ENCODE measurements around the gene DUSP8. TPM values are rescaled to one million over a fixed set of nuclear protein-coding genes. Genes with fewer than 3 reads are reported as not detected.
A peak's percentile ranks its signal among the peaks of the same experiment; 100 is the strongest.

The DUSP8 gene
- total and polyA plus RNA-seq, 9 of the 15 experiments (the other 6 are each of a cell fraction or from before 2014, with no cell fraction given) = 0.14 to 2.0 (median 0.86) TPM; not detected in 2

DNA sequence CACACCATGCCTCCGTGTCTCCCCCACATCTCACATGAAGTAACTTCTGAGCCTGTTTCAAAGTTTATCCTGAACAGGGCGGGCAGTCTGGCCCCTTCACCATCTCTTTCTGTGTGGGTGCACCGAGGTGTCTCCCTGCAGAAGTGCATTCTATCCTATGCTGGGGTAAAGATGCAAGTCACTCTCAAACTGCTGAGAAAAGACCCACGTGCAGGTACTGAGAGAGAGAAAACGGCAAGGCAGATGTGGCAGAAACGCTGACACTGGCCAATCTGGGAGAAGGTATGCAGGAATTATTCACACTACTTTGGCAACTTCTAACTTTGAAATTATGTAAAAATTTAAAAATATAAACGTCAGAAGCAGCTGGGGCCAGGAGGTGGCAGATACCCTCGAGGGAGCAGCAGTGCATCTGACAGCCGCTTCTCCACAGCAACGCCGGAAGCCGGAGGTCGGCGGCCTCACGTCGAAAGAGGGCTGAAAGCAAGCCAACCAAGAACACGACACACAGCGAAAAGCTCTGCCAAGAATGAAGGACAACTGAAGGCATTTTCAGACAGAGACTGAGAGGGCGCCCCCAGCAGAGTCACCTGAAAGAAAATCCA, 51.3 kb downstream of the DUSP8 start (continued):
- TF ChIP-seq, protein P1, sequence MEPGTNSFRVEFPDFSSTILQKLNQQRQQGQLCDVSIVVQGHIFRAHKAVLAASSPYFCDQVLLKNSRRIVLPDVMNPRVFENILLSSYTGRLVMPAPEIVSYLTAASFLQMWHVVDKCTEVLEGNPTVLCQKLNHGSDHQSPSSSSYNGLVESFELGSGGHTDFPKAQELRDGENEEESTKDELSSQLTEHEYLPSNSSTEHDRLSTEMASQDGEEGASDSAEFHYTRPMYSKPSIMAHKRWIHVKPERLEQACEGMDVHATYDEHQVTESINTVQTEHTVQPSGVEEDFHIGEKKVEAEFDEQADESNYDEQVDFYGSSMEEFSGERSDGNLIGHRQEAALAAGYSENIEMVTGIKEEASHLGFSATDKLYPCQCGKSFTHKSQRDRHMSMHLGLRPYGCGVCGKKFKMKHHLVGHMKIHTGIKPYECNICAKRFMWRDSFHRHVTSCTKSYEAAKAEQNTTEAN (CRISPR knock-in tag; IDR thresholded peaks at IDR 0.05) = no peak
- TF ChIP-seq TAF9B (IDR thresholded peaks at IDR 0.05; ENCODE audit: partially characterized antibody) (no peak), CXXC5 (CRISPR knock-in tag; IDR thresholded peaks at IDR 0.05) (0 out of 2 replicates have a peak, but pooled peaks have one; percentile 28), ZNF232 (CRISPR knock-in tag; IDR thresholded peaks at IDR 0.05) (no peak), TAF15 (IDR thresholded peaks at IDR 0.05; ENCODE audit: low read depth, low read length) (no peak), POLR2A (conservative IDR thresholded peaks at IDR 0.05) (no peak), RCOR1 (IDR thresholded peaks at IDR 0.05; ENCODE audit: borderline replicate concordance in 1 of 2, low read depth in 2 of 2, low read length in 2 of 2) (no peak), ZEB2 (IDR thresholded peaks at IDR 0.05) (no peak), ZNF668 (CRISPR knock-in tag; IDR thresholded peaks at IDR 0.05) (no peak), FOXA3 (CRISPR knock-in tag; conservative IDR thresholded peaks at IDR 0.05 in 1 of 2, IDR thresholded peaks at IDR 0.05 in 1 of 2) (no peak), C11orf30 (IDR thresholded peaks at IDR 0.05; ENCODE audit: low read depth) (peak; percentile 85), DPF2 (IDR thresholded peaks at IDR 0.05) (no peak), PHF21A (IDR thresholded peaks at IDR 0.05; ENCODE audit: borderline replicate concordance, low read depth) (no peak), JUN (IDR thresholded peaks at IDR 0.05; ENCODE audit: borderline replicate concordance, low read depth, low read length) (no peak), JUN (CRISPR knock-in tag; IDR thresholded peaks at IDR 0.05; ENCODE audit: borderline replicate concordance) (no peak), NCOA6 (IDR thresholded peaks at IDR 0.05) (no peak), SNRNP70 (optimal IDR thresholded peaks at IDR 0.05; ENCODE audit: low read depth, low read length) (no peak)
- TF ChIP-seq, protein P2, sequence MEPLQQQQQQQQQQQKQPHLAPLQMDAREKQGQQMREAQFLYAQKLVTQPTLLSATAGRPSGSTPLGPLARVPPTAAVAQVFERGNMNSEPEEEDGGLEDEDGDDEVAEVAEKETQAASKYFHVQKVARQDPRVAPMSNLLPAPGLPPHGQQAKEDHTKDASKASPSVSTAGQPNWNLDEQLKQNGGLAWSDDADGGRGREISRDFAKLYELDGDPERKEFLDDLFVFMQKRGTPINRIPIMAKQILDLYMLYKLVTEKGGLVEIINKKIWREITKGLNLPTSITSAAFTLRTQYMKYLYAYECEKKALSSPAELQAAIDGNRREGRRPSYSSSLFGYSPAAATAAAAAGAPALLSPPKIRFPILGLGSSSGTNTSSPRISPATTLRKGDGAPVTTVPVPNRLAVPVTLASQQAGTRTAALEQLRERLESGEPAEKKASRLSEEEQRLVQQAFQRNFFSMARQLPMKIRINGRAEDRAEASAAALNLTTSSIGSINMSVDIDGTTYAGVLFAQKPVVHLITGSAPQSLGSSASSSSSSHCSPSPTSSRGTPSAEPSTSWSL (CRISPR knock-in tag; IDR thresholded peaks at IDR 0.05; ENCODE audit: borderline replicate concordance) = no peak
- TF ChIP-seq, protein P3, sequence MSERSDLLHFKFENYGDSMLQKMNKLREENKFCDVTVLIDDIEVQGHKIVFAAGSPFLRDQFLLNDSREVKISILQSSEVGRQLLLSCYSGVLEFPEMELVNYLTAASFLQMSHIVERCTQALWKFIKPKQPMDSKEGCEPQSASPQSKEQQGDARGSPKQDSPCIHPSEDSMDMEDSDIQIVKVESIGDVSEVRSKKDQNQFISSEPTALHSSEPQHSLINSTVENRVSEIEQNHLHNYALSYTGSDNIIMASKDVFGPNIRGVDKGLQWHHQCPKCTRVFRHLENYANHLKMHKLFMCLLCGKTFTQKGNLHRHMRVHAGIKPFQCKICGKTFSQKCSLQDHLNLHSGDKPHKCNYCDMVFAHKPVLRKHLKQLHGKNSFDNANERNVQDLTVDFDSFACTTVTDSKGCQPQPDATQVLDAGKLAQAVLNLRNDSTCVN (CRISPR knock-in tag; IDR thresholded peaks at IDR 0.05) = no peak
- TF ChIP-seq, protein P4, sequence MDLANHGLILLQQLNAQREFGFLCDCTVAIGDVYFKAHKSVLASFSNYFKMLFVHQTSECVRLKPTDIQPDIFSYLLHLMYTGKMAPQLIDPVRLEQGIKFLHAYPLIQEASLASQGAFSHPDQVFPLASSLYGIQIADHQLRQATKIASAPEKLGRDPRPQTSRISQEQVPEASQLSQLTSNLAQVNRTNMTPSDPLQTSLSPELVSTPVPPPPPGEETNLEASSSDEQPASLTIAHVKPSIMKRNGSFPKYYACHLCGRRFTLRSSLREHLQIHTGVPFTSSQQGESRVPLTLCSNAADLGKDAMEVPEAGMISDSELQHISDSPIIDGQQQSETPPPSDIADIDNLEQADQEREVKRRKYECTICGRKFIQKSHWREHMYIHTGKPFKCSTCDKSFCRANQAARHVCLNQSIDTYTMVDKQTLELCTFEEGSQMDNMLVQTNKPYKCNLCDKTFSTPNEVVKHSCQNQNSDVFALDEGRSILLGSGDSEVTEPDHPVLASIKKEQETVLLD (IDR thresholded peaks at IDR 0.05) = no peak
- TF ChIP-seq, protein P5, sequence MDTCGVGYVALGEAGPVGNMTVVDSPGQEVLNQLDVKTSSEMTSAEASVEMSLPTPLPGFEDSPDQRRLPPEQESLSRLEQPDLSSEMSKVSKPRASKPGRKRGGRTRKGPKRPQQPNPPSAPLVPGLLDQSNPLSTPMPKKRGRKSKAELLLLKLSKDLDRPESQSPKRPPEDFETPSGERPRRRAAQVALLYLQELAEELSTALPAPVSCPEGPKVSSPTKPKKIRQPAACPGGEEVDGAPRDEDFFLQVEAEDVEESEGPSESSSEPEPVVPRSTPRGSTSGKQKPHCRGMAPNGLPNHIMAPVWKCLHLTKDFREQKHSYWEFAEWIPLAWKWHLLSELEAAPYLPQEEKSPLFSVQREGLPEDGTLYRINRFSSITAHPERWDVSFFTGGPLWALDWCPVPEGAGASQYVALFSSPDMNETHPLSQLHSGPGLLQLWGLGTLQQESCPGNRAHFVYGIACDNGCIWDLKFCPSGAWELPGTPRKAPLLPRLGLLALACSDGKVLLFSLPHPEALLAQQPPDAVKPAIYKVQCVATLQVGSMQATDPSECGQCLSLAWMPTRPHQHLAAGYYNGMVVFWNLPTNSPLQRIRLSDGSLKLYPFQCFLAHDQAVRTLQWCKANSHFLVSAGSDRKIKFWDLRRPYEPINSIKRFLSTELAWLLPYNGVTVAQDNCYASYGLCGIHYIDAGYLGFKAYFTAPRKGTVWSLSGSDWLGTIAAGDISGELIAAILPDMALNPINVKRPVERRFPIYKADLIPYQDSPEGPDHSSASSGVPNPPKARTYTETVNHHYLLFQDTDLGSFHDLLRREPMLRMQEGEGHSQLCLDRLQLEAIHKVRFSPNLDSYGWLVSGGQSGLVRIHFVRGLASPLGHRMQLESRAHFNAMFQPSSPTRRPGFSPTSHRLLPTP (IDR thresholded peaks at IDR 0.05; ENCODE audit: borderline replicate concordance, extremely low read depth, insufficient read length) = no peak
